IMR-90 (cell line): ENCODE data around the gene CCL5. TPM values are rescaled to one million over a fixed set of nuclear protein-coding genes. Genes with fewer than 3 reads are reported as not detected.

Experiments
- ATAC-seq: fragments of 200-7000 bp; cut with Tn5 transposase; 2 replicates; pipeline ENCODE4 v1.9.1; 2020; ENCODE audit warnings: low read depth, mild to moderate bottlenecking, moderate library complexity
- BruUV-seq: library from RNA; stranded (reverse); fragments of 400-500 nt; replicated peaks from 2 replicates; lab custom pipeline; 2021; lab: Mats Ljungman, UMichigan
- CTCF ChIA-PET: fragments of 300-600 bp; formaldehyde crosslinking; extraction: SDS; loops from one replicate; lab custom pipeline; 2021; ENCODE audit warnings: antibody characterized with exemption; lab: Yijun Ruan, JAX
- POLR2A ChIA-PET: fragments of 300-600 bp; sonication (Branson Sonifier 250); formaldehyde crosslinking; loops from one replicate; lab custom pipeline; 2022; ENCODE audit warnings: antibody characterized with exemption; ENCODE audit not compliant: unreplicated experiment; lab: Charles Lee
- DNase-seq: peaks from one replicate; pipeline ENCODE4 v3.0.0; 2013
- H2AFZ ChIP-seq: replicated peaks from 2 replicates; pipeline ENCODE3; 2013; ENCODE audit warnings: low read length, mild to moderate bottlenecking; ENCODE audit not compliant: poor library complexity
- H2AK5ac ChIP-seq: 2 replicates; pipeline ENCODE4 v1.6.1; 2013; ENCODE audit warnings: low read depth, low read length, inconsistent platforms
- H2AK9ac ChIP-seq: replicated peaks from 2 replicates; pipeline ENCODE3; 2013; ENCODE audit warnings: mild to moderate bottlenecking, low read depth, low read length, moderate library complexity; ENCODE audit not compliant: poor library complexity
- H2BK120ac ChIP-seq: 2 replicates; pipeline ENCODE4 v1.6.1; 2013; ENCODE audit warnings: low read depth, low read length, inconsistent platforms
- H2BK15ac ChIP-seq: 3 replicates; pipeline ENCODE4 v1.6.1; 2013; ENCODE audit warnings: low read depth, low read length, inconsistent platforms
- H2BK20ac ChIP-seq: 2 replicates; pipeline ENCODE4 v1.6.1; 2013; ENCODE audit warnings: low read depth, mild to moderate bottlenecking, inconsistent platforms, low read length, moderate library complexity
- H2BK5ac ChIP-seq: 2 replicates; pipeline ENCODE4 v1.6.1; 2013; ENCODE audit warnings: mild to moderate bottlenecking, low read depth, low read length, inconsistent platforms; ENCODE audit not compliant: poor library complexity, severe bottlenecking
- H3K14ac ChIP-seq: replicated peaks from 2 replicates; pipeline ENCODE4 v1.6.1; 2013; ENCODE audit warnings: low read depth, low read length, inconsistent platforms
- H3K18ac ChIP-seq: 2 replicates; pipeline ENCODE4 v1.6.1; 2013; ENCODE audit warnings: low read depth, low read length, control low read depth
- H3K23ac ChIP-seq: 2 replicates; pipeline ENCODE4 v1.6.1; 2013; ENCODE audit warnings: low read depth, low read length, inconsistent platforms
- H3K27ac ChIP-seq: 2 replicates; pipeline ENCODE4 v1.5.1; 2013; ENCODE audit warnings: mild to moderate bottlenecking, control low read depth, low read length; ENCODE audit not compliant: insufficient read depth
- H3K27me3 ChIP-seq: 2 replicates; pipeline ENCODE4 v1.6.1; 2013; ENCODE audit warnings: low read length; ENCODE audit not compliant: control insufficient read depth, insufficient read depth
- H3K36me3 ChIP-seq: 2 replicates; pipeline ENCODE4 v1.6.1; 2013; ENCODE audit warnings: low read length, mixed read lengths; ENCODE audit not compliant: control insufficient read depth, insufficient read depth
- H3K4ac ChIP-seq: 2 replicates; pipeline ENCODE4 v1.6.1; 2013; ENCODE audit warnings: low read depth, low read length, inconsistent platforms
- H3K4me1 ChIP-seq: 2 replicates; pipeline ENCODE4 v1.6.1; 2013; ENCODE audit warnings: low read length, mixed read lengths; ENCODE audit not compliant: control insufficient read depth, insufficient read depth
- H3K4me2 ChIP-seq: 2 replicates; pipeline ENCODE4 v1.6.1; 2013; ENCODE audit warnings: low read depth, mild to moderate bottlenecking, control low read depth, low read length, moderate library complexity
- H3K4me3 ChIP-seq: 2 replicates; pipeline ENCODE4 v1.5.1; 2013; ENCODE audit warnings: low read depth, mild to moderate bottlenecking, control low read depth, low read length, moderate library complexity; ENCODE audit not compliant: insufficient read depth
- H3K56ac ChIP-seq: 2 replicates; pipeline ENCODE4 v1.6.1; 2013; ENCODE audit warnings: low read length, inconsistent platforms; ENCODE audit not compliant: insufficient read depth; ENCODE audit errors: extremely low read depth
- H3K79me1 ChIP-seq, 2 experiments: 2 replicates each; pipeline ENCODE4 v1.6.1; 2013; ENCODE audit warnings: low read length in 2 of 2, inconsistent platforms in 1 of 2, low read depth in 1 of 2
- H3K9ac ChIP-seq: 2 replicates; pipeline ENCODE4 v1.6.1; 2013; ENCODE audit warnings: low read depth, low read length, control low read depth
- H3K9me1 ChIP-seq: 2 replicates; pipeline ENCODE4 v1.6.1; 2013; ENCODE audit warnings: low read length, inconsistent platforms; ENCODE audit not compliant: insufficient read depth
- H3K9me3 ChIP-seq: 2 replicates; pipeline ENCODE4 v1.6.1; 2013; ENCODE audit warnings: low read length; ENCODE audit not compliant: control insufficient read depth, insufficient read depth
- H4K20me1 ChIP-seq: 2 replicates; pipeline ENCODE4 v1.6.1; 2013; ENCODE audit warnings: low read length, inconsistent platforms; ENCODE audit not compliant: insufficient read depth
- H4K5ac ChIP-seq: 2 replicates; pipeline ENCODE4 v1.6.1; 2013; ENCODE audit warnings: mild to moderate bottlenecking, low read depth, low read length, control low read depth
- H4K8ac ChIP-seq, 2 experiments: 2 replicates each; pipeline ENCODE4 v1.6.1; 2013; ENCODE audit warnings: low read depth in 2 of 2, low read length in 2 of 2, control low read depth in 1 of 2, inconsistent platforms in 1 of 2
- H4K91ac ChIP-seq: 2 replicates; pipeline ENCODE4 v1.6.1; 2013; ENCODE audit warnings: low read depth, low read length, inconsistent platforms; ENCODE audit not compliant: insufficient read depth
- CHD1 ChIP-seq: IDR thresholded peaks from 2 replicates; pipeline ENCODE4 v1.6.1; 2012; ENCODE audit warnings: low read depth, low read length, improper control_type of control experiment
- FOS ChIP-seq: fragments of 150-350 bp; IDR thresholded peaks from 2 replicates; pipeline ENCODE4 v1.6.1; 2016; ENCODE audit warnings: low read depth, low read length
- MAZ ChIP-seq: IDR thresholded peaks from 2 replicates; pipeline ENCODE4 v1.6.1; 2012; ENCODE audit warnings: low read depth, mild to moderate bottlenecking, low read length, improper control_type of control experiment, moderate library complexity, borderline replicate concordance
- MXI1 ChIP-seq: IDR thresholded peaks from 2 replicates; pipeline ENCODE4 v1.6.1; 2012; ENCODE audit warnings: low read depth, mild to moderate bottlenecking, low read length, moderate library complexity, borderline replicate concordance
- POLR2A ChIP-seq: IDR thresholded peaks from 2 replicates; pipeline ENCODE4 v1.6.1; 2012; ENCODE audit warnings: mild to moderate bottlenecking, low read depth, low read length
- RAD21 ChIP-seq: IDR thresholded peaks from 2 replicates; pipeline ENCODE4 v1.6.1; 2012; ENCODE audit warnings: low read length, improper control_type of control experiment
- SMC3 ChIP-seq: fragments of 150-350 bp; IDR thresholded peaks from 2 replicates; pipeline ENCODE4 v1.6.1; 2016; ENCODE audit warnings: low read depth, mild to moderate bottlenecking, antibody characterized with exemption, low read length, moderate library complexity
- WGBS, 2 experiments: methylation state at CpG; one replicate each; pipeline versions ENCODE4 v1.1.5 to v1.1.7; 2013; ENCODE audit warnings: missing lambda C conversion rate in 2 of 2; ENCODE audit not compliant: insufficient read length in 1 of 2; ENCODE audit errors: extremely low coverage in 2 of 2; 5-methylcytosine and 5-hydroxymethylcytosine counted together
- dilution Hi-C: fragments of 300-500 bp; cut with HindIII; formaldehyde crosslinking; loops from one replicate; pipeline ENCODE4 v1.14.3; 2018; ENCODE audit warnings: low sequenced_read_pairs; ENCODE audit not compliant: unreplicated experiment
- in situ Hi-C: fragments of 300-500 bp; cut with MboI; formaldehyde crosslinking; loops from 3 replicates; pipeline ENCODE4 v1.14.3; 2019; ENCODE audit warnings: low sequenced_read_pairs, inconsistent platforms, mixed read lengths
- intact Hi-C: fragments of 100-400 bp; cut with micrococcal nuclease; formaldehyde crosslinking; loops from 2 replicates; pipeline ENCODE4 v1.10.0; 2022
- polyA plus RNA-seq, 3 experiments: library from polyadenylated mRNA; depleted of rRNA; stranded (reverse); fragments of >200 nt; gene quantifications; 2 replicates each; pipeline ENCODE4 v1.2.3, GENCODE V29; 2012; ENCODE audit warnings: low replicate concordance in 1 of 3
- total RNA-seq: library from RNA; depleted of rRNA; stranded (reverse); fragments of >200 nt; gene quantifications from 2 replicates; pipeline ENCODE4 v1.2.3, GENCODE V29; 2012
- TF ChIP-seq, protein P1 (sequence below): fragments of 150-350 bp; IDR thresholded peaks from 2 replicates; pipeline ENCODE4 v1.6.1; 2016; ENCODE audit warnings: low read depth, mild to moderate bottlenecking, low read length, moderate library complexity, borderline replicate concordance
- TF ChIP-seq, protein P2 (sequence below): fragments of 150-350 bp; IDR thresholded peaks from 2 replicates; pipeline ENCODE4 v1.6.1; 2017; ENCODE audit warnings: mild to moderate bottlenecking, antibody characterized with exemption, low read length, low read depth

Gene CCL5
- total and polyA plus RNA-seq, 2 of the 4 experiments (the other 2 are of a cell fraction), result not detected

DNA sequence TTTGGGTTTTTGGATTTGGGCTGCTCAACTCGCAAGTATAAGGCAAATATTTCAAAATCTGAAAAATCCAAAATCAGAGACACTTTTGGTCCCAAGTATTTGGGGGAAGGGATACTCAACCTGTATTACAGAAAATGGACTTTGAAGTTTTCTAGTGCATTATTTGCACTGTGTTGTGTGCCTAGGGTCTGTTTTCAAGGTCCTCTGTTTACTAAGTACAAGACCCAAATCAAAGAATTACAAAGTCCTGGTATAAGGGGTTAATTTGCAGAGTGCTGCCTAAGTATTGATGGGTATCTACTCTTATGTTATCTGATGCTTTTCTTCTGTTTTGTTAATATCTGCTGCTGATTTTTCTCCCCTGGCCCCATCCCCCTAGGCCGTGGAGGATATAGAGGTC lies 36.5 kb downstream of the CCL5 start:
- H2AK9ac ChIP-seq, result no peak overlapping the region
- H4K20me1 ChIP-seq, result peaks cover 4% of the 10 kb centered on the region; the same call in 1 of the 2 replicates
- H2AFZ ChIP-seq, result no peak overlapping the region
- H3K18ac ChIP-seq, result no peak overlapping the region
- H3K9me1 ChIP-seq, result no peaks in the 10 kb centered on the region
- no peak overlapping the region for H3K4me3 ChIP-seq
- no peak overlapping the region for H3K27ac ChIP-seq
- no peak overlapping the region for H3K4me2 ChIP-seq
- ChIA-PET CTCF (no interaction called here), POLR2A (no interaction called here)
- no peaks in the 10 kb centered on the region for H3K9me3 ChIP-seq
- H3K79me1 ChIP-seq, result peaks cover 10 to 14% of the 10 kb centered on the region in 2 experiments; a peak in 2 of 4 replicates
- no peak overlapping the region for H2BK5ac ChIP-seq
- no TSS peak for BruUV-seq
- H2BK20ac ChIP-seq, result no peak overlapping the region
- H3K4ac ChIP-seq, result no peak overlapping the region
- H3K27me3 ChIP-seq, result no peaks in the 10 kb centered on the region
- no peak overlapping the region for H2BK15ac ChIP-seq
- WGBS, 2 experiments, result no CpG with 5 or more reads among the region's 2 CpGs
- no peak for ATAC-seq
- H4K91ac ChIP-seq, result no peak overlapping the region
- TF ChIP-seq, protein P1, sequence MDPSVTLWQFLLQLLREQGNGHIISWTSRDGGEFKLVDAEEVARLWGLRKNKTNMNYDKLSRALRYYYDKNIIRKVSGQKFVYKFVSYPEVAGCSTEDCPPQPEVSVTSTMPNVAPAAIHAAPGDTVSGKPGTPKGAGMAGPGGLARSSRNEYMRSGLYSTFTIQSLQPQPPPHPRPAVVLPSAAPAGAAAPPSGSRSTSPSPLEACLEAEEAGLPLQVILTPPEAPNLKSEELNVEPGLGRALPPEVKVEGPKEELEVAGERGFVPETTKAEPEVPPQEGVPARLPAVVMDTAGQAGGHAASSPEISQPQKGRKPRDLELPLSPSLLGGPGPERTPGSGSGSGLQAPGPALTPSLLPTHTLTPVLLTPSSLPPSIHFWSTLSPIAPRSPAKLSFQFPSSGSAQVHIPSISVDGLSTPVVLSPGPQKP, result no peak
- TF ChIP-seq SMC3 (no peak), FOS (no peak), POLR2A (no peak), CHD1 (no peak), RAD21 (no peak), MXI1 (no peak), MAZ (no peak)
- TF ChIP-seq, protein P2, sequence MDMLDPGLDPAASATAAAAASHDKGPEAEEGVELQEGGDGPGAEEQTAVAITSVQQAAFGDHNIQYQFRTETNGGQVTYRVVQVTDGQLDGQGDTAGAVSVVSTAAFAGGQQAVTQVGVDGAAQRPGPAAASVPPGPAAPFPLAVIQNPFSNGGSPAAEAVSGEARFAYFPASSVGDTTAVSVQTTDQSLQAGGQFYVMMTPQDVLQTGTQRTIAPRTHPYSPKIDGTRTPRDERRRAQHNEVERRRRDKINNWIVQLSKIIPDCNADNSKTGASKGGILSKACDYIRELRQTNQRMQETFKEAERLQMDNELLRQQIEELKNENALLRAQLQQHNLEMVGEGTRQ, result no peak
- no peak overlapping the region for H3K56ac ChIP-seq
- H3K9ac ChIP-seq, result no peak overlapping the region
- intact Hi-C loops (no loop called here), in situ Hi-C loops (no loop called here), dilution Hi-C loops (no loop called here)
- no peak for DNase-seq
- H3K36me3 ChIP-seq, result peaks cover 54% of the 10 kb centered on the region
- no peaks in the 10 kb centered on the region for H3K4me1 ChIP-seq
- H3K14ac ChIP-seq, result no peak overlapping the region
- H2BK120ac ChIP-seq, result no peak overlapping the region
- no peak overlapping the region for H4K5ac ChIP-seq
- no peak overlapping the region for H2AK5ac ChIP-seq
- H3K23ac ChIP-seq, result no peak overlapping the region
- no peak overlapping the region for H4K8ac ChIP-seq
